ENCODE results near the gene SYNJ2.

SYNJ2 gene

GRCh38 chr6:158076548-158076947 is 94.9 kb downstream of the SYNJ2 start:
- no peak for TF ChIP-seq CTCF (IDR thresholded peaks at IDR 0.05; ENCODE audit: extremely low read depth, missing control alignments)
- no peak for DNase-seq (ENCODE audit: low spot score)

GRCh38 chr6:158077676-158078075 is 96.0 kb downstream of the SYNJ2 start:
- no peak for DNase-seq (ENCODE audit: low spot score)
- TF ChIP-seq CTCF (IDR thresholded peaks at IDR 0.05; ENCODE audit: extremely low read depth, missing control alignments): no peak

GRCh38 chr6:158078320-158078719 is 96.7 kb downstream of the SYNJ2 start:
- no peak for TF ChIP-seq CTCF (IDR thresholded peaks at IDR 0.05; ENCODE audit: extremely low read depth, missing control alignments)

GRCh38 chr6:158080849-158081656 is 99.4 kb downstream of the SYNJ2 start:
- DNase-seq (ENCODE audit: low spot score): no peak
- TF ChIP-seq CTCF (IDR thresholded peaks at IDR 0.05; ENCODE audit: extremely low read depth, missing control alignments): no peak

More at GRCh38 chr6:158078320-158078719, 96.7 kb downstream of the SYNJ2 start:
- no peak for DNase-seq (ENCODE audit: low spot score)

GRCh38 chr6:158081657-158081935 is 99.9 kb downstream of the SYNJ2 start:
- no peak for TF ChIP-seq CTCF (IDR thresholded peaks at IDR 0.05; ENCODE audit: extremely low read depth, missing control alignments)
- DNase-seq (ENCODE audit: low spot score): no peak

- no peak for TF ChIP-seq CTCF (IDR thresholded peaks at IDR 0.05; ENCODE audit: extremely low read depth, missing control alignments)
Observed at GRCh38 chr6:158083455-158084325, 102.0 kb downstream of the SYNJ2 start.

More at GRCh38 chr6:158083455-158084325, 102.0 kb downstream of the SYNJ2 start:
- DNase-seq (ENCODE audit: low spot score): no peak

Data from GM20000 (cell line).